ENCODE results near the gene ZNF688. TPM values are rescaled to one million over a fixed set of nuclear protein-coding genes. Genes with fewer than 3 reads are reported as not detected.
"Not testable (repeated sequence)": the region's sequence is repeated elsewhere in the genome, so short reads cannot be mapped to it uniquely, and the experiment has no call there.

ZNF688 gene
- total RNA-seq, 2 donors from 2014 or later: 7.3 to 9.7 TPM

GRCh38 chr16:30526137-30526822 lies 45.2 kb downstream of the ZNF688 start, which contains the start of gene ZNF768:
TSS of gene ZNF768 (minus strand) at chr16:30526566. CDS start at chr16:30526413, 153 bp downstream.
- Mint-ChIP-seq H3K27ac (peak within 1 kb of the TSS; percentile 89), H3K36me3 (ENCODE audit: low read depth) (peaks cover 25% of the 10 kb centered on the region), H3K4me1 (peaks cover 12% of the 10 kb centered on the region), H3K27me3 (no peaks in the 10 kb centered on the region), H3K9me3 (no peaks in the 10 kb centered on the region), H3K4me3 (peak within 1 kb of the TSS; percentile 82)
- ATAC-seq (replicated peaks): peak; percentile 19

- H3K27ac Mint-ChIP-seq: no peak overlapping the region
- ATAC-seq (replicated peaks): no peak
- H3K27me3 Mint-ChIP-seq: no peaks in the 10 kb centered on the region
- peaks cover 12% of the 10 kb centered on the region for H3K4me1 Mint-ChIP-seq
- H3K36me3 Mint-ChIP-seq (ENCODE audit: low read depth): peaks cover 23% of the 10 kb centered on the region
- peak overlapping the region; percentile 69 for H3K4me3 Mint-ChIP-seq
- no peaks in the 10 kb centered on the region for H3K9me3 Mint-ChIP-seq
Observed at GRCh38 chr16:30525844-30526136, 45.7 kb downstream of the ZNF688 start.

DNA sequence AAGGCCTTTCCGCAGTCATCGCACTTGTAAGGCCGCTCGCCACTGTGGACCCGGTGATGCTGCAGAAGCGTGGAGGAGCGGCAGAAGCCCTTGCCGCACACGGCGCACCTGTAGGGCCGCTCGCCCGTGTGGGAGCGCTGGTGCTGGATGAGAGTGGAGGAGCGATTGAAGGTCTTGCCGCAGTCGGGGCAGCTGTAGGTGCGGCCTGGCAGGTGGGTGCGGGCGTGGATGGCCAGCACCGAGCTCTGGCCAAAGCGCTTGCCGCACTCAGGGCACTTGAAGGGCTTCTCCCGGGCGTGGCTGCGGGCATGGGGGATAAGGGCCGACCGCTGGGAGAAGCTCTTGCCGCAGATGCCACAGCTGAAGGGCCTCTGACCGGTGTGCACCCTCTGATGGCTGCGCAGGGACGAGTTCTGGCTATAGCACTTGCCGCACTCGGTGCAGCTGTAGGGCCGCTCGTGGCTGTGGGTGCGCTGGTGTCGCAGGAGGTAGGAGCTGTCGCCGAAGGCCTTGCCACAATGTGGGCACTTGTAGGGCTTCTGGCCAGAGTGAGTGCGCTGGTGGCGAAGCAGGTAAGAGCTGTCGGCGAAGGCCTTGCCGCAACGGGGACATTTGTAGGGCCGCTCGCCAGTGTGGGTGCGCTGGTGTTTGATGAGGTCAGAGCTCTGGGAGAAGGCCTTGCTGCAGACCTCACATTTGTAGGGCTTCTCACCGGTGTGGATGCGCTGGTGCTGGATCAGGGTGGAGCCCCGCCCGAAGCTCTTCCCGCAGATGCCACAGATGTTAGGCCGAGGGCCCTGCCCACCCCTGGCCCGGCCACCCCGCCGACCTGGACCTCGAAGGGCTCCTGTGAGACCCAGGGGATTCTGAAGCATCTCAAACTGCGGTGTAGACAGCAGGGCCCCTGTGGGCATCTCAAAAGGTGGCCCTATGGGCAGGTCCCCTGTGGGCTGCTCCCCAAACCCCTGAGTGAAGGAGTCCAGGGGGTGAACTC lies 46.6 kb downstream of the ZNF688 start:
- no peak for ATAC-seq (replicated peaks)
- H3K27me3 Mint-ChIP-seq: no peaks in the 10 kb centered on the region
- no peak overlapping the region for H3K27ac Mint-ChIP-seq
- peak overlapping the region; percentile 38 for H3K4me3 Mint-ChIP-seq
- peaks cover 25% of the 10 kb centered on the region for H3K36me3 Mint-ChIP-seq (ENCODE audit: low read depth)
- H3K9me3 Mint-ChIP-seq: no peaks in the 10 kb centered on the region
- peaks cover 12% of the 10 kb centered on the region for H3K4me1 Mint-ChIP-seq

GRCh38 chr16:30523768-30524574 lies 47.5 kb downstream of the ZNF688 start:
- Mint-ChIP-seq H3K36me3 (ENCODE audit: low read depth) (peaks cover 34% of the 10 kb centered on the region), H3K27ac (no peak overlapping the region), H3K9me3 (no peaks in the 10 kb centered on the region), H3K4me1 (peaks cover 12% of the 10 kb centered on the region), H3K27me3 (no peaks in the 10 kb centered on the region), H3K4me3 (peak overlapping the region; percentile 38)
- no peak for ATAC-seq (replicated peaks)

DNA sequence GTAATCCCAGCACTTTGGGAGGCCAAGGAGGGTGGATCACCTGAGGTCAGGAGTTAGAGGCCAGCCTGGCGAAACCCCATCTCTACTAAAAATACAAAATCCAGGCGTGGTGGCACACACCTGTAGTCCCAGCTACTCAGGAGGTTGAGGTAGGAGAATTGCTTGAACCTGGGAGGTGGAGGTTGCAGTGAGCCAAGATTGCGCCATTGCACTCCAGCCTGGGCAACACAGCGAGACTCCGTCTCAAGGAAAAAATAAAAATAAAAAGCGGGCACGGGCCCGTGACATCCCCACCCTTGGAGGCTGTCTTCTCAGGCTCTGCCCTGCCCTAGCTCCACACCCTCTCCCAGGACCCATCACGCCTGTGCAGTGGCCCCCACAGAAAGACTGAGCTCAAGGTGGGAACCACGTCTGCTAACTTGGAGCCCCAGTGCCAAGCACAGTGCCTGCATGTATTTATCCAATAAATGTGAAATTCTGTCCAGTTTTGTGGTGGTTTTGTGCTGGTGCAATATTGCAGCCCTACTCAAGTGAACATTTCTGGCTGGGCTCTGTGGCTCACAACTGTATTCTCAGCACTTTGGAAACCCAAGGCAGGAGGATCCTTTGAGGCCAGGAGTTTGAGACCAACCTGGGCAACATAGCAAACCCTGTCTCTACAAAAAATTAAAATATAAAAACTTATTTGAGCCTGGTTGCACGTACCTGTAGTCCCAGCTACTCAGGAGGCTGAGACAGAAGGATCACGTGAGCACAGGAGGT lies 48.6 kb downstream of the ZNF688 start:
- Mint-ChIP-seq H3K27ac (peak overlapping the region; percentile 13), H3K36me3 (ENCODE audit: low read depth) (peaks cover 45% of the 10 kb centered on the region), H3K4me1 (peaks cover 11% of the 10 kb centered on the region)
- ATAC-seq (replicated peaks); H3K9me3 Mint-ChIP-seq; H3K27me3 Mint-ChIP-seq; H3K4me3 Mint-ChIP-seq: not testable (repeated sequence)

GRCh38 chr16:30521873-30522641 lies 49.5 kb downstream of the ZNF688 start:
- peaks cover 53% of the 10 kb centered on the region for H3K36me3 Mint-ChIP-seq (ENCODE audit: low read depth)
- H3K27me3 Mint-ChIP-seq: no peaks in the 10 kb centered on the region
- H3K4me1 Mint-ChIP-seq: peaks cover 4% of the 10 kb centered on the region
- H3K9me3 Mint-ChIP-seq: no peaks in the 10 kb centered on the region
- ATAC-seq (replicated peaks): no peak
- no peak overlapping the region for H3K4me3 Mint-ChIP-seq
- H3K27ac Mint-ChIP-seq: peak overlapping the region; percentile 13

GRCh38 chr16:30521476-30521872 lies 50.0 kb downstream of the ZNF688 start:
- Mint-ChIP-seq H3K36me3 (ENCODE audit: low read depth) (peaks cover 59% of the 10 kb centered on the region), H3K9me3 (no peaks in the 10 kb centered on the region), H3K4me1 (peaks cover 4% of the 10 kb centered on the region), H3K4me3 (no peak overlapping the region), H3K27ac (peak overlapping the region; percentile 13), H3K27me3 (no peaks in the 10 kb centered on the region)
- ATAC-seq (replicated peaks): no peak

Other genes starting within 250 kb of the ZNF688 start
- gene CD2BP2, start 216.4 kb downstream of the ZNF688 start, total RNA-seq: 10 to 100 TPM; 51.0 to 69.9 TPM
- 10 to 100 TPM; 49.7 to 64.2 TPM for gene TBC1D10B, start 201.2 kb downstream of the ZNF688 start, total RNA-seq
- gene MYL11, start 196.9 kb downstream of the ZNF688 start, total RNA-seq: 1 to 10 TPM in 1 of 2 donors, not detected in 1; 1.6 TPM
- gene SEPTIN1, start 189.2 kb downstream of the ZNF688 start, total RNA-seq: 100 to 1,000 TPM; 198 to 216 TPM
- 10 to 100 TPM; 10.2 to 10.5 TPM for gene ZNF48, start 176.3 kb downstream of the ZNF688 start, total RNA-seq
- gene ZNF771, start 164.1 kb downstream of the ZNF688 start, total RNA-seq: 1 to 10 TPM; 5.1 to 5.2 TPM
- 100 to 1,000 TPM in 1 of 2 donors, 10 to 100 TPM in 1; 60.9 to 173 TPM for gene DCTPP1, start 141.7 kb downstream of the ZNF688 start, total RNA-seq
- 10 to 100 TPM; 48.9 to 79.1 TPM for gene SEPHS2, start 125.8 kb downstream of the ZNF688 start, total RNA-seq
- gene ITGAL, start 99.0 kb downstream of the ZNF688 start, total RNA-seq: 100 to 1,000 TPM; 319 to 344 TPM
- 1 to 10 TPM; 3.7 to 5.3 TPM for gene ZNF768, start 45.1 kb downstream of the ZNF688 start, total RNA-seq
- 10 to 100 TPM in 1 of 2 donors, 1 to 10 TPM in 1; 6.9 to 12.9 TPM for gene ZNF747, start 36.9 kb downstream of the ZNF688 start, total RNA-seq
- 10 to 100 TPM; 13.8 to 14.1 TPM for gene ZNF764, start 13.3 kb downstream of the ZNF688 start, total RNA-seq
- gene ZNF785, start 14.0 kb upstream of the ZNF688 start, total RNA-seq: 10 to 100 TPM; 10.5 to 15.5 TPM
- gene ZNF689, start 38.7 kb upstream of the ZNF688 start, total RNA-seq: 10 to 100 TPM in 1 of 2 donors, 1 to 10 TPM in 1; 5.9 to 12.1 TPM
- gene PRR14, start 79.2 kb upstream of the ZNF688 start, total RNA-seq: 10 to 100 TPM; 76.6 to 97.5 TPM
- 100 to 1,000 TPM in 1 of 2 donors, 10 to 100 TPM in 1; 92.6 to 140 TPM for gene FBRS, start 86.7 kb upstream of the ZNF688 start, total RNA-seq
- 10 to 100 TPM; 63.6 to 86.7 TPM for gene SRCAP, start 127.5 kb upstream of the ZNF688 start, total RNA-seq
- gene PHKG2, start 176.7 kb upstream of the ZNF688 start, total RNA-seq: 10 to 100 TPM; 30.0 to 43.3 TPM
- 1 to 10 TPM; 2.9 TPM for gene CFAP119, start 190.3 kb upstream of the ZNF688 start, total RNA-seq
- 10 to 100 TPM; 90.7 to 95.1 TPM for gene RNF40, start 190.6 kb upstream of the ZNF688 start, total RNA-seq
- gene ZNF629, start 215.5 kb upstream of the ZNF688 start, total RNA-seq: under 1 TPM; 0.28 to 0.48 TPM

Data from activated T-helper 17 cell treated with anti-CD3 and anti-CD28 coated beads, Interleukin-2, amount 50 U/mL, for 72 hours (primary cell).